Fibroblast of gingiva (primary cell): Measurements from ENCODE around the gene POLR2J3.
"Not testable (repeated sequence)": the region's sequence is repeated elsewhere in the genome, so short reads cannot be mapped to it uniquely, and the experiment has no call there.

Source experiments
- DNase-seq: peaks from one replicate; pipeline ENCODE4 v3.0.0-alpha.2; 2011; ENCODE audit warnings: low read depth

The POLR2J3 gene

DNA sequence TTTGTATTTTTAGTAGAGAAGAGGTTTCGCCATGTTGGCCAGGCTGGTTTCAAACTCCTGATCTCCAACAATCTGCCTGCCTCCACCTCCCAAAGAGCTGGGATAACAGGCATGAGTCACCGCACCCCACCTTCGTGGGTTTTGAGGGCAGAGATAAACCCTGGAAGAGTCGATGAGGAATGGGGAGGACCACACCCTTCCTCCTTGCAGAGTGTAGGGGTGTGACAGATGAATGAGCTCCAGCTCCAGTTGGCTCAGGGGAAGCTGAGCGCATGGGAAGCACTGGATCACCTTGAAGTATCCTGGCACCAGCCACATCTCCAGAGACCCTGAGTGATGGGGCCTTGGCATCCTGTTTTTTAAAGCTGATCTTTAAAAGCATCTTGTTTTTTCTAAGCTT is 11.1 kb upstream of the POLR2J3 start:
- not testable (repeated sequence) for DNase-seq

DNA sequence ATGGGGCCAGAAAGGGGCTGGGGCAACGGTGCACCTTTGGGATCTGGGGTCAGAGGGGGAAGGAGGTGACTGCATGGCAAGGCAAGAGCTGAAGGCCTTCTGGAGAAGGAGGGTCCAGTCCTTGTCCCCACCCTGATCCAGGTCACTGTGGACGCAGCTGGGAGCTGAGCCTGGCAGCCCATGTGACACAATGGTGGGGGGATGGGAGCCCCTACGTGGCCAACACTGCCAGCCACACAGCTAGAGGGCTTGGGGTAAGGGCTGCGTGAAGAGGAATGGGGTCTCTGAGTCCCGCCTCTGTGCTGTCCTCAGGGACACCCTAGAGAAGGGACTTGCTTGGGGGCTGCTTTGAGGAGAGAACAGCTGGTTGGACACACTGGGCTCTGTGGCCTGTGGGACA is 9.3 kb upstream of the POLR2J3 start:
- DNase-seq = not testable (repeated sequence)

DNA sequence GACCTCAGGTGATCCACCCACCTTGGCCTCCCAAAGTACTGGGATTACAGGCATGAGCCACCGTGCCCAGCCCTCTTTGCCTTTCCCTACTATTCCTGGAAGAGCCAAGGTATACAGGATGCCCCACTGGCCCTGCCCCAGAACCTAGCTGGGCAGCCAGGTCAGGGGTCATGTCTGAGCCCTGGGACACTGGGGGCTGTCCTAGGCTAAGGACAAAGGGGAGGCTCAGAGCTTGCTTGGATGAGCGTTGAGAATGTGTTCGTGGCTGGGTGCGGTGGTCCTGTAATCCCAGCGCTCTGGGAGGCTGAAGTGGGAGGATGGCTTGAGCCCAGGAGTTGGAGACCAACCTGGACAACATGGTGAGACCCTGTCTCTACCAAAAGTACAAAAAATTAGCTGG is 6.1 kb upstream of the POLR2J3 start:
- DNase-seq = not testable (repeated sequence)

DNA sequence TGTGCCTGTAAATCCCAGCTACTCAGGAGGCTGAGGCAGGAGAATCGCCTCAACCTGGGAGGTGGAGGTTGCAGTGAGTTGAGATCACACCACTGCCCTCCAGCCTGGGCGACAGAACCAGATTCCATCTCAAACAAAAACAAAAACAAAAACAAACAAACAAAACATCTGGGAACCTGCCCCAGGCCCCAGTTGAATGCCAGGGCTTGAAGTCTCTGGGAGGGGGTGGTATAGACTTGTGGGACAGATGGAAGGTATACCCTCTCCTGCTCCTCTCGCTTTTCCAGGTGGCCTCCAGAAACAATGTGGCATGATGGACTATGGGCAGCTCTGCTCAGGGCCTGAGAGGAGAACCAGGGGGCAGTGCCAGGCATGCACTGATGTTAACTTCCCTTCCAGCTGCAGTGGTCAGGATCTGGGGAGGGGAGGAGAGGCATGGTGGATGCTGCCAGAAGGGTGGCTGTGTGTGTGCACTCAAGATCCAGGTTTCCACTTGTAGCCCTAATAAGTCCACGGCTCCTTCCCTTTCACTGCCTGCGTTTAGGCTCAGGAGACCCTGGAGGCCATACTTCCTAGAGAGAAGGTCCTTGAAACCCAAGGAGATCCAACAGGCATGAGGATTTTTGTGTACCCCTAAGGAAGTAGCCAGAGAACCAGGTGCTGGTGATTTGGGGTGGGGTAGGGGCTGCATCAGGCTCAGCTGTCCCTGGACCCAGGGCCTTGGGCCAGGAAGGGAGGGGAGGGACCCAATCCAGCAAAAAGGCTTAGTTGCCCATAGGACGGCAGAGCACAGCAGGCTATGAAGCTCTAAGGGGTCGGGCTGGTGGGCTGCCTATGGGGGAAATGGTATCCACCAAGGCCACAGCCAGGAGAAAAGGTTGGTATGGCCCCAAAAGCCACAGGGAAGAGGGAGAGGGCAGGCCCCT is 5.2 kb upstream of the POLR2J3 start:
- DNase-seq = not testable (repeated sequence)

DNA sequence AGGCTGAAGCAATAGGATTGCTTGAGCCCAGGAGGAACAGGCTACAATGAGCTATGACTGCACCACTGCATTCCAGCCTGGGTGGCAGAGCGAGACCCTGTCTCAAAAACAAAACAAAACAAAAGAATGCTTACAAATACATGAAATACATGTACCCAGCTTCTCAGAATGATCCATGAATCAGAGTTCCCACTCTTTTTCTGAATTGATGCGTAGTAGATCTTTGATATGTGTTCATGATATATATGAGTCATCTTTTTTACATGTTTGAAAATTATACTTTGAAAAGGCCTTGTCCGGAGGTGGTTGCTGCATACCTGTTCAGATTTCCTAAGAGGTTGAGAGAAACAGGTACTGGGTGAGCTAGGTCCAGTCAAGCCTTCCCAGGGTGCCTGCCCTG is 4.0 kb upstream of the POLR2J3 start:
- DNase-seq = not testable (repeated sequence)

DNA sequence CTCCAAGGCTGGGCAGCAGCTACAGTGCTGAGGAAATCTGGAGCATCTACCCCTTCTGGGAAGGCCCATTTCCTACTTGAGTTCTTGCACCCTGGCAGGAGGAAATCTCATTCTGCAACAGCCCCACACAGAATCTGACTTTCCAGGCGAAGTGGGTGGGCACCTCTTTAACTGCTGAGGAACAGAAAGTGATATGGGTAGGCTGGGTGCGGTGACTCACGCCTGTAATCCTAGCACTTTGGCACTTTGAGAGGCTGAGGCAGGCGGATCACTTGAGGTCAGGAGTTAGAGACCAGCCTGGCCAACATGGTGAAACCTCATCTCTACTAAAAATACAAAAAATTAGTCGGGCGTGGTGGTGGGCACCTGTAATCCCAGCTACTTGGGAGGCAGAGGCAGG is 2.2 kb upstream of the POLR2J3 start:
- not testable (repeated sequence) for DNase-seq

DNA sequence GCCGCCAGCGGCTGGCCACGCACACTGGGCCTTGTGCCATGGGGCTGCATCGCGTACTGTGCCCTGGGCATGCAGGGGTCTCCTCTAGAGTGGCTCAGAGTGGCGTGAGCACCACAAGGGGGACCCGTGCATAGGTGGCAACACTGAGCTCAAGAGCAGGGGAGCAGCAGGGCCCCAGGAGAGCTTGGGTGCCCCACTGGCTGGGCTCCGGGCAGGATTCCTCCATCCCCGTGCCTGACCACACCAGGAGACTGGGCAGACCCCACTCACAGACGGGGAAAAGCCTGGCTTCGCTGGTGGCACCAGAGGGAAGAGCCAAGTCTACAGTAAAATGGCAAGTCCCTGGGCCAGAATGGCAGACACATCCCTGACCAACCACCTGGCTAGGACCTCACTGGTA is 3.8 kb downstream of the POLR2J3 start:
- DNase-seq = not testable (repeated sequence)

DNA sequence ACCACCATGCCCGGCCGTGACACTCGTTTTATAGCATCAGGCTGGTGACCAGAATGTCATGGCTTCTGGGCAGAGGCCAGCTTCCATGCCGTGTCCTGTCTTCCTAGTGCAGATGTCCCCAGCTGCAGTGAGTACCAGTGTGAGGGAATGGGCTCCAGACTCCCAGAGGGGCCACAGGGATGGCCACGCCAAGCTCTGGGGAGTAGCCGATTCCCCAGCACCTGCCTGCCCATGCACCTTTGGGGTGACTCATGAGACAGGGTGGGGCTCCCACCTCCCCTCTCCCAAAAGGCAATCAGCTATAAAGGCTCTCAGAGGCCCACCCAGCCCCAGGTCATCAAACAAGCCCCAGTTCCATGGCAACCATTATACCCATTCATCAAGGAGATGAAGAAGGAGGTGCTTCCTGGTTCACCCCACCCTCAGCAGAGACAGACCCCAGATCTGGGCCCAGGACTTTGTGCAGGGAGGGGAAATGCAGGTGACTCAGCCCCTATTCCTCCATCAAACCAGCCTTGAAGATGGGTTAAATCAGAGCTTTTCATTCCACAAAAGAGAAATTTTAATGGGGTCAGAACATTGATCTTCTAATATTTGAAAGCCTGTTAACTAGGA is 21.5 kb downstream of the POLR2J3 start, which contains the start of gene SPDYE2:
Gene SPDYE2 (plus strand): TSS at position 419 of the 615 bp plus-strand sequence. CDS start 2,030 bp downstream, outside the sequence.
- not testable (repeated sequence) for DNase-seq

DNA sequence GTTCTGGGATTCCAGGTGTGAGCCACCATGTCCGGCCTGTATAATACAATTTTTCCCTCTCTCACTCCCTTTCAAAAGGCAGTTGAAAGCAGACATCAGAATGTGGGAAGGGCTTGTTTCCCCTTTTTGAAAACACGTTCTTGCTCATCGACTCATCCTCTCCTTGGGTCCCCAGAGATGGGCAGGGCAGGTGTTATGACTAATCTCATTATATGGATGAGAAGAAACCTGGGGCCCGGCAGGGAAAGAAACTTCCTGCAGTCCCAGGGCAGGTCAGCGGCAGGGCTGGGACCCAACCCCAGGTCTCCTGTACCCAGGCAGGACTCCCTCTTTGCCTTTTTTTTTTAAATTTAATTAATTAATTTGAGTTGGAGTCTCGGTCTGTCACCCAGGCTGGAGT is 26.0 kb downstream of the POLR2J3 start:
- not testable (repeated sequence) for DNase-seq

DNA sequence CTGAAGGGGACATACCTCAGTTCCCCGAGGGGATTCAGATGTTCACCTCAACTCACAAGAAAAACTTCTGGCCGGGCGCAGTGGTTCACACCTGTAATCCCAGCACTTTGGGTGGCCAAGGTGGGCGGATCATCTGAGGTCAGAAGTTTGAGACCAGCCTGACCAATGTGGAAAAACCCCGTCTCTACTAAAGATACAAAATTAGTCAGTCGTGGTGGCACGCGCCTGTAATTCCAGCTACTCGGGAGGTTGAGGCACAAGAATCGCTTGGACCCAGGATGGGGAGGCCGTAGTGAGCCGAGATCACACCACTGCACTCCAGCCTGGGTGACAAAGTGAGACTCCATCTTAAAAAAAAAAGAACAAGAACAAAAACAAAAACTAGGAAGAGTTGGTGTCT is 27.1 kb downstream of the POLR2J3 start:
- DNase-seq = not testable (repeated sequence)

DNA sequence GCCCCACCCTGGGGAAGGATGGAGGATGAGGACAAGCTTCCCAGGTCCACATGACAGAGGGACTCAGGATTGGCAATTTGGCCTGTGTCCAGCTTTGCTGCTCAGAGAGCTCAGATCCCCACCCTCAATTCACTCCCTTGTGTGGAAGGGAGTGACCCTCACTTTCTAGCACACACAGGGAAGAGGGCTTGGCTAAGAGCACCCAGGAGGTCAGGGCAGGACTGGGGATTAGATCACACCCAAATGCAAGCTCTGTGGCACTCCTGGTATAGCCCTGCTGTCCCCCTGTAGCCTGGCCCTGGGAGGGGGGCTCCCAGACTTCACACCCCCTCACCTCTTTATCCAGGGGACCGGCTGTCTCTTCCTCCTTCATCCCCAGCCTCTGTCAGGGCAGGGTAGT is 28.0 kb downstream of the POLR2J3 start:
- not testable (repeated sequence) for DNase-seq

DNA sequence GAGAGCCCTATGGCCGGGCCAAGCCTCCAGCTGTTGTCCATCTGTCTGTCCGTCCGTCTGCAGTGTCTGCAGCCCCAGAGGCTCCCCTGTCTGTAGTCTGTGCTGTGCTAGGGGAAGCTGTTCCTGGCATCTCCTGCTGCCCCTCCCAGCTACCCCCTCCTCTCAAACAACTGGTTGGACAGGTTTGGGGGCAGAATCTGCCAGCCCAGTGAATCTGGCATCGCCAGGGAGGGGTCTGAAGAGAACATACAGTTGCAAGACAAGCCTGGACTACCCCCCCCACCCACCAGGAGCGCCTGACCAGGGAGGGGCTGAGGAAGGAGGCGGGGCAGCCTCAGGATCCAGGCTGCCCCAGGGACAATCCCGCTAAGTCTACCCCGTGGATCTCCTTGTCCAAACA is 28.8 kb downstream of the POLR2J3 start, which contains the start of gene UPK3BL2:
Gene UPK3BL2 (minus strand): TSS at position 101 of the 400 bp plus-strand sequence. CDS start 60 bp downstream, at position 41.
- DNase-seq = not testable (repeated sequence)

DNA sequence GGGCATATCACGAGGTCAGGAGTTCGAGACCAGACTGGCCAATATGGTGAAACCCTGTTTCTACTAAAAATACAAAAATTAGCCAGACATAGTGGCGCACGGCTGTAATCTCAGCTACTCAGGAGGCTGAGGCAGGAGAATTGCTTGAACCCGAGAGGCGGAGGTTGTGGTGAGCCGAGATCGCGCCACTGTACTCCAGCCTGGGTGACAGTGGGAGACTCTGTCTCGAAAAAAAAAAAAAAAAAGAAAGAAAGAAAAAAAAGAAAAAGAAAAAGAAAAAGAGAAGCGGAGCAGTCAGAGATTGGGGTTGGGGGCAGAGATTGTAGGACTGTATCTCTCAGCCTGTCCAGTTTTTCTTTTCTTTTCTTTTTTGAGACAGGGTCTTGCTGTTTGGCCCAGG is 29.6 kb downstream of the POLR2J3 start:
- DNase-seq = not testable (repeated sequence)

DNA sequence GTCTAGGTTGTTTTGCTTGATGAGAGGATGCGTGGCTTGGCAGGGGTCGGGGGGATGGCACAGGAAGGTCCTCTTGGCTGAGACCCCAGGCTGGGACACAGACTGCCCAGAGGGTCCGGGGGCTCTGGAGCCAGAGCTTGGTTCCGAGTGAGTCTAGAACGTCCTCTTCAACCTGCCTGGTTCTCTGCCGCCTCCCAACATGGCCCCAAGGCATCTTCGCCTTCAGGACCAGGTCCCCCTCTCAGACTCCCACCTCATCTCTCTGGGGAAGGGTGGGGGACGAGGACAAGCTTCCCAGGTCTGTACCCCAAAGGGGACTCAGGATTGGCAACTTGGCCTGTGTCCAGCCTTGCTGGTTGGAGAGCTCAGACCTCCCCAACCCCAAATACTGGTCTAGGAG is 30.3 kb downstream of the POLR2J3 start:
- DNase-seq = not testable (repeated sequence)

DNA sequence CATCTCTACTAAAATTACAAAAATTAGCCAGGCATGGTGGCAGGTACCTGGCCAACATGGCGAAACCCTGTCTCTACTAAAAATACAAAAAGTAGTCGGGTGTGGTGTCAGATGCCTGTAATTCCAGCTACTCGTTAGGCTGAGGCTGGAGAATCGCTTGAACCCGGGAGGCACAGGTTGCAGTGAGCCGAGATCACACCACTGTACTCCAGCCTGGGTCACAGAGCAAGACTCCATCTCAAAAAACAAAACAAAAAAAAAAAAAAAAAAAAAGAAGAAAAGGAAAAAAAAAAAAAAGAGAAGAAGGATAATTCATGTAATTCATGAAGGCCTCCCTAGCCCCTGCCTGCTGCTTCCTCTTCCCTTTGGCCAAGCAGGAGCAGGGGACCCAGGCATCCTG is 31.8 kb downstream of the POLR2J3 start:
- not testable (repeated sequence) for DNase-seq

DNA sequence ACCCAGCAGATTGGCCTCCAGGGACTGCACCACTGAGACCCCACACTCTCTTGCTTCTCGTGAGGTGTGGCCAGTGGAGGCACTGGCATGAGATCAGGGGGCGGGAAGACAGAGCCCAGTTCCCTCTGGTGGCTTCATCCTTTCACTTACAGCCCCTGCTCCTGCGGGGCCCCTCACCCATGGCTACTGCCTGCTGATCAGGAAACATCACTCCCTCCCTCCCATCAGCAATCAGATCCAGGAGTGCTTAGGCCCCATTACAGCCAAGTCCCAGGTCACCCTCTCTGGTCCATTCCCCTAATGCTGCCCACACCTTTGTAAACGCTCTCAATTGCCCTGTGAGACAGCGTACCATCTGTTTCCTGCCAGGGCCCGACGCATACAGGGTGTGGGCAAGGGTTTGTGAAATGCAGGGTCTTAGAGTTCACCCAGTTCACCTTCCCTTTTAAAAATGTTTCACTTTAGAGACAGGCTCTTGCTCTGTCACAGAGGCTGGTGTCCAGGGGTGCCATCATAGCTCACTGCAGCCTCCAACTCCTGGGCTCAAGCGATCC is 37.2 kb downstream of the POLR2J3 start:
- DNase-seq = not testable (repeated sequence)

DNA sequence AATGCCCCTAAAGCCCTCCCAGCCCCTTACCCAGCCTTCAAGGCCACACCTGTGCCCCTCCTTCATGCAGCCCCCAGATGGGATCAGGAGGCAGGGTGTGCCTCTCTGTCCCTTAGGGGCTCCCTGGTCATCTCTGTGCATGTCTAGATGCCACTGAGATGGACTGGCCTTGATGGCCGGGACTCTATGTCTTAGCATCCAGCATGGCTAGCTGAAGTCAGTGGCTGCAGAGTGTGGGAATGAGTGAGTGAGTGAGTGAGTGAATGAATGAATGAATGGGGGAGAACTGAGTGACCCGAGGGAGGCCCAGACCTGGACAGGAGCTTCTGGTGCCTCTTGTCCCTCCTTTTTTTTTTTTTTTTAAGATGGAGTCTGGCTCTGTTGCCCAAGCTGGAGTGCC is 40.3 kb downstream of the POLR2J3 start:
- not testable (repeated sequence) for DNase-seq

DNA sequence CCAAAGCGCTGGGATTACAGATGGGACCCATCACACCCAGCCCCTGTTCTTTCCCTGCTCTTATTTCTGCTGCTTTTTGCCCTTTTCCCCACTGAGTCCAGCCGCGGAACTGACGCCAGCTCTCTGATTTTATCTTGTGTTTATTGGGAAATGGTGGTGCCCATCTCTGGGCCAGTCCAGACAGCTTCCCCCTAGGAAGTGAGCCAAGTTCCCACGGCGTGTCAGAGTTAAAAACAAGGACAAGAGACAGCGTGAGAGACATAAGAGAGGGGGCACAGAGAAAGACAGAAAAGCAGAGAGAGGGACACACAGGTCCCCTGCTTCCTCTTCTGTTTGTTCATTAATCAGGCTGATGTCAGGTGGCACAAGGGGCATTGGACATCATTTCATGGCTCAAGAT is 40.8 kb downstream of the POLR2J3 start:
- DNase-seq = not testable (repeated sequence)

DNA sequence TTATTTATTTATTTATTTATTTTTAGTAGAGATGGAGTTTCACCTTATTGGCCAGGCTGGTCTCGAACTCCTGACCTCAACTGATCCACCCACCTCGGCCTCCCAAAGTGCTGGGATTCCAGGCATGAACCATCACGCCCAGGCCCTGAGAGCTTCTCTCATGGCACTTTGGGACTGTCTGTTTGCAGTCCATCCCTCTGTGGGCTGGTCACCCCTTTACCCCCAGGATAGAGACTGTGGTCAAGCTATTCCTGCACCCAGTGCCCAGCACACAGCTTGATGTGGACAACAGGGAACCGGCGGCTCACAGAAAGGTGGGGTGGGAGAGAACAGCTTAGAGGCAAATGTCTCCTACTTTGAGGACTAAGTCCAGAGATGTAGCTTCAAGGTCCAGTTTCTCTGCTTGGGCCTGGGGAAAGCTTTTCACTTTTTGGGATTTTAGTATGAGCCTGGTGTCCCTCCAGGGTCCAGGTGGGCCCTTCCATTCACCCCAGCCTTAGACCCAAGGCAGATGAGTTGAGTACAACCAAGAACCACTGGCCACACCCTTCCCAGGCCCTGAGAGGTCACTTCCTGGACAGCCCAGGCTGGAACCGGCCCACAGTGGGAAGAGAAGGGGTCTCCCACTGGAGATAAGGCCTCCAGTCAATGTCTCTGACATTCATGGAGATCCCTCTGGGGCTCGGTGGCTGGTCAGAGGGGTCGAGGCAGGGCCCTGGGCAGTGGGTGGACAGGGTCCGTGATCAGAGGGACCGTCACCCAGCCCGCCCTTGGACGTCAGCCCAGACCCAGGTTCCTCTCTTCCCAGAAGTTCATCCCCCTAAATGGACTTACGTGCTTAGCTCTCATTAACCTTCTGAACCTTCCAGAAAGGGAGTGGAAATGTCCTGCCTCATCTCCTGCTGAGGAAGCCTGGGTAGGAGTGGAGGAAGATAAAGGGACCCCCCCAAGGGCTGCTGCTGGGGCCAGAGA is 44.3 kb downstream of the POLR2J3 start:
- DNase-seq = not testable (repeated sequence)

DNA sequence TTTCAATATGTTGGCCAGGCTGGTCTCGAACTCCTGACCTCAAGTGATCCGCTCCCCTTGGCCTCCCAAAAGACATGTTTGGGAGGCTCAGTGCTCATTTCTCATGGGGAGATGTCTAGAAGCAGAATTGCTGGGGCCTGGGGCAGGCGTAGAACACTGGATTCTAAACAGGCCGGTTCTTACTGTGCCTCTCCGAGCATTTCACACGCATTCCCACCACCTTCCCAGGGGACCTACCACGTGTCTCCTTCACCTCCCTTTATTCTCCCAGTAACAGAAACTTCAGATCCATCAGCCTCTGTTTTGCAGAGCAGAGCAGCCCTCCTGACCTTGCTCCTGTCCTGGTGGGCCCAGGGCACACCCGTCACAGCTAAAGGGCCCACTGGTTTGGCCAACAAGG is 45.2 kb downstream of the POLR2J3 start:
- DNase-seq = not testable (repeated sequence)

DNA sequence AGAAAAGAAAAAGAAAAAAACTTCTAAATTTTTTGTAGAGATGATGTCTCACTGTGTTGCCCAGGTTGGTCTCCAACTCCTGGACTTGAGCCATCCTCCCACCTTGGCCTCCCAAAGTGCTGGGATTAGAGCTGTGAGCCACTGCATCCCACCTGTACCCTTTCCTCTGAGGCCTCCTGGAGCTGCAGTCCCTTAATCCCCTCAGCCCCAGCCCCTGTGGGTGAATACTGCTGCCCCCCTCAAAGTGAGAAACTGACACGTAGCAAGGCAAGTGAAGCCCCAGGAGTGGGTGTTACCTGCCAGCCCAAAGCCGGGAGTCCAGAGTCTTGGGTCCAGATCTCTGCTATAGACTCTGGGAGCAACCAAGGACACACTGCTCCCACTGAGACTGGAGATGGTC is 47.6 kb downstream of the POLR2J3 start:
- DNase-seq = not testable (repeated sequence)
